SK-N-SH treated with all-trans-retinoic acid at 6 μM for 48 hours (cell line): ENCODE measurements around the gene MLYCD.

Experiments
- ATAC-seq: fragments of 200-7000 bp; cut with Tn5 transposase; 3 replicates; pipeline ENCODE4 v1.9.1; 2020; ENCODE audit warnings: mild to moderate bottlenecking, moderate library complexity
- ARNTL ChIP-seq: fragments of 450-650 bp; formaldehyde crosslinking; IDR thresholded peaks from 2 replicates; pipeline ENCODE4 v1.5.0; 2020; ENCODE audit warnings: low read depth, mild to moderate bottlenecking, moderate library complexity, borderline replicate concordance
- BACH2 ChIP-seq: fragments of 250-450 bp; sonication (Bioruptor Pico); IDR thresholded peaks from 2 replicates; pipeline ENCODE4 v1.9.0; 2021; ENCODE audit warnings: mild to moderate bottlenecking, borderline replicate concordance
- CREB5 ChIP-seq: fragments of 250-450 bp; sonication (Bioruptor Pico); IDR thresholded peaks from 2 replicates; pipeline ENCODE4 v1.5.1; 2020; ENCODE audit warnings: low read depth, mild to moderate bottlenecking, moderate library complexity
- CSDC2 ChIP-seq: fragments of 250-450 bp; sonication (Bioruptor Pico); IDR thresholded peaks from 2 replicates; pipeline ENCODE4 v1.5.0; 2020; ENCODE audit warnings: mild to moderate bottlenecking, moderate library complexity
- CSRNP3 ChIP-seq: fragments of 250-450 bp; sonication (Bioruptor Pico); IDR thresholded peaks from 2 replicates; pipeline ENCODE4 v1.5.1; 2021; ENCODE audit warnings: mild to moderate bottlenecking, moderate library complexity
- ESRRG ChIP-seq: fragments of 250-450 bp; sonication (Bioruptor Pico); IDR thresholded peaks from 2 replicates; pipeline ENCODE4 v1.6.1; 2021; ENCODE audit warnings: mild to moderate bottlenecking
- GLIS3 ChIP-seq: fragments of 250-450 bp; sonication (Bioruptor Pico); IDR thresholded peaks from 2 replicates; pipeline ENCODE4 v1.5.0; 2020; ENCODE audit warnings: mild to moderate bottlenecking, moderate library complexity
- OSR1 ChIP-seq: fragments of 250-450 bp; sonication (Bioruptor Pico); IDR thresholded peaks from 2 replicates; pipeline ENCODE4 v1.8.0; 2022; ENCODE audit warnings: moderate library complexity, mild to moderate bottlenecking, inconsistent platforms
- PATZ1 ChIP-seq: fragments of 250-450 bp; sonication (Bioruptor Pico); IDR thresholded peaks from 2 replicates; pipeline ENCODE4 v1.8.0; 2020; ENCODE audit warnings: mild to moderate bottlenecking, moderate library complexity, borderline replicate concordance
- POU6F1 ChIP-seq: fragments of 250-450 bp; sonication (Bioruptor Pico); IDR thresholded peaks from 2 replicates; pipeline ENCODE4 v1.8.0; 2021; ENCODE audit warnings: low read depth, mild to moderate bottlenecking, moderate library complexity, borderline replicate concordance
- PPARA ChIP-seq: fragments of 250-450 bp; sonication (Bioruptor Pico); IDR thresholded peaks from 2 replicates; pipeline ENCODE4 v1.5.0; 2020; ENCODE audit warnings: mild to moderate bottlenecking, borderline replicate concordance
- RARB ChIP-seq: fragments of 250-450 bp; sonication (Bioruptor Pico); IDR thresholded peaks from 2 replicates; pipeline ENCODE4 v1.8.0; 2021; ENCODE audit warnings: mild to moderate bottlenecking, moderate library complexity
- SNAI2 ChIP-seq: fragments of 250-450 bp; sonication (Bioruptor Pico); IDR thresholded peaks from 2 replicates; pipeline ENCODE4 v1.5.0; 2020; ENCODE audit warnings: mild to moderate bottlenecking, moderate library complexity
- TCF4 ChIP-seq: fragments of 250-450 bp; sonication (Bioruptor Pico); IDR thresholded peaks from 2 replicates; pipeline ENCODE4 v1.8.0; 2021; ENCODE audit warnings: mild to moderate bottlenecking, moderate library complexity, borderline replicate concordance
- TOX ChIP-seq: fragments of 250-450 bp; sonication (Bioruptor Pico); IDR thresholded peaks from 2 replicates; pipeline ENCODE4 v1.8.0; 2021; ENCODE audit warnings: mild to moderate bottlenecking, moderate library complexity, borderline replicate concordance
- ZC3H10 ChIP-seq: fragments of 250-450 bp; sonication (Bioruptor Pico); IDR thresholded peaks from 2 replicates; pipeline ENCODE4 v1.5.1; 2021; ENCODE audit warnings: mild to moderate bottlenecking, moderate library complexity
- ZFP3 ChIP-seq: fragments of 250-450 bp; sonication (Bioruptor Pico); IDR thresholded peaks from 2 replicates; pipeline ENCODE4 v1.5.0; 2020; ENCODE audit warnings: mild to moderate bottlenecking, moderate library complexity
- ZFP30 ChIP-seq: fragments of 450-650 bp; formaldehyde crosslinking; IDR thresholded peaks from 2 replicates; pipeline ENCODE4 v1.5.0; 2022; ENCODE audit warnings: mild to moderate bottlenecking, moderate library complexity
- ZNF565 ChIP-seq: fragments of 450-650 bp; formaldehyde crosslinking; conservative IDR thresholded peaks from 2 replicates; pipeline ENCODE4 v1.5.0; 2020; ENCODE audit warnings: low read depth, mild to moderate bottlenecking, moderate library complexity
- ZNF70 ChIP-seq: fragments of 450-650 bp; formaldehyde crosslinking; IDR thresholded peaks from 2 replicates; pipeline ENCODE4 v1.5.0; 2020; ENCODE audit warnings: mild to moderate bottlenecking, moderate library complexity
- ZNF8 ChIP-seq: fragments of 450-650 bp; formaldehyde crosslinking; IDR thresholded peaks from 2 replicates; pipeline ENCODE4 v1.5.0; 2020; ENCODE audit warnings: mild to moderate bottlenecking, moderate library complexity

The MLYCD gene

GRCh38 chr16:83932955-83933673 is 34.2 kb downstream of the MLYCD start:
- TF ChIP-seq POU6F1 (CRISPR knock-in tag) = no peak
- TF ChIP-seq RARB (CRISPR knock-in tag) = no peak
- TF ChIP-seq TOX (CRISPR knock-in tag) = no peak
- no peak for TF ChIP-seq PPARA
- no peak for TF ChIP-seq TCF4 (CRISPR knock-in tag)
- TF ChIP-seq ZNF565 (CRISPR knock-in tag) = no peak
- TF ChIP-seq PATZ1 (CRISPR knock-in tag) = no peak
- no peak for TF ChIP-seq CSRNP3 (CRISPR knock-in tag)
- TF ChIP-seq CREB5 (CRISPR knock-in tag) = no peak
- TF ChIP-seq CSDC2 (CRISPR knock-in tag) = no peak
- TF ChIP-seq ZFP3 = no peak
- TF ChIP-seq BACH2 (CRISPR knock-in tag) = no peak
- TF ChIP-seq OSR1 = no peak
- TF ChIP-seq ARNTL (CRISPR knock-in tag) = no peak
- no peak for TF ChIP-seq SNAI2
- TF ChIP-seq ZNF8 = no peak
- TF ChIP-seq ESRRG = no peak
- no peak for ATAC-seq

DNA sequence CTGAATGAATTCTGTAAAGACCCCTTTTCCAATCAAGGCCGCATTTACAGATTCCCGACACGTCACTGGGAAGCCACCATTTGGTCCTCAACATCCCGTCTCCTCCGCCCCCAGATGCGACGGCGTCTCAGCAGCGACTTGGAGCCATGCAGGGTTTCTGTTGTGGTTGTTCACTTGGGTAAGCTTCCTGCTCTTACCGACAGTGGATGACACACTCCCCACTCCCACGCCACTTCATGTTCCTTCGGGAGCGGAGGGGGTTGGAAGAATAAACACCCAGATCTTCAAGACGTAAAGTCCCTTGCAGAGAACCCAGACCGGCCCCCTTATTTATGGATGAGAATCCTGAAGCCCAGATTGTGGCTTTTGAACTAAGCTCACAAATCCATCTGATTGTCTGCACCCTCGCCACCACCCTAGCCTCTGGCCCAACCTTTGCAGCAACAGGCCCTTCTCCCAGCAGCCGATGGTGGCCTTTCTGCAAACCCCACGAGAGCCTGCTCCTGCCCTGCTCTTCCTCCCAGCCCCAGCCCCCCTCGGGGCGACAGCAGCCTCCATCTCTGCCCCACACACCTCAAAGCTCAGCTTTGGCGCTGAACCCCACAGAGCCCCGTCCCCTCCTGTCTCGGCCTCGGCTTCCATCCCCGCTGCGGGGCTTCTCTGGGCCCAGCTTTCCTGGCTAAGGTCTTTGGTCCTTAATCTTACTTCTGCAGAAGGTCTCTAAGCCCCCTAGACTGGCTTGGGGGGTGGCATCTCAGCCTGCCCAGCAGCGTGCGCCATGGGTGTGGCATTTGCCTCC is 35.2 kb downstream of the MLYCD start:
- TF ChIP-seq ZC3H10 (CRISPR knock-in tag) = no peak
- TF ChIP-seq ZNF565 (CRISPR knock-in tag) = no peak
- TF ChIP-seq POU6F1 (CRISPR knock-in tag) = no peak
- no peak for TF ChIP-seq GLIS3 (CRISPR knock-in tag)
- TF ChIP-seq ZFP30 (CRISPR knock-in tag) = no peak
- no peak for TF ChIP-seq OSR1
- no peak for TF ChIP-seq PATZ1 (CRISPR knock-in tag)
- TF ChIP-seq ESRRG = no peak
- no peak for TF ChIP-seq RARB (CRISPR knock-in tag)
- no peak for TF ChIP-seq ZFP3
- no peak for TF ChIP-seq ARNTL (CRISPR knock-in tag)
- TF ChIP-seq SNAI2 = no peak
- TF ChIP-seq TCF4 (CRISPR knock-in tag) = no peak
- no peak for TF ChIP-seq ZNF8
- TF ChIP-seq ZNF70 (CRISPR knock-in tag) = no peak
- TF ChIP-seq TOX (CRISPR knock-in tag) = no peak
- no peak for TF ChIP-seq PPARA
- TF ChIP-seq CREB5 (CRISPR knock-in tag) = no peak
- no peak for TF ChIP-seq CSDC2 (CRISPR knock-in tag)
- ATAC-seq = no peak
